Breast epithelium (tissue), 3 donors: ENCODE measurements around the gene SERPINA4.

ENCODE experiments used
- CTCF ChIP-seq, 3 donors: fragments of 450-650 bp; IDR thresholded peaks; one replicate each; pipeline ENCODE4 v1.5.1; 2016 to 2017; ENCODE audit warnings: antibody characterized with exemption in 3 of 3, mild to moderate bottlenecking in 3 of 3, moderate library complexity in 3 of 3
- POLR2A ChIP-seq: fragments of 450-650 bp; IDR thresholded peaks from one replicate; pipeline ENCODE4 v1.6.1; 2016; ENCODE audit warnings: antibody characterized with exemption, mild to moderate bottlenecking, moderate library complexity
- POLR2AphosphoS5 ChIP-seq, 3 donors: sonication (generic); formaldehyde crosslinking; IDR thresholded peaks; one replicate each; pipeline ENCODE4 v1.6.1; 2017; ENCODE audit warnings: antibody characterized with exemption in 3 of 3

GRCh38 chr14:94602722-94603121 lies 41.5 kb downstream of the SERPINA4 start:
- TF ChIP-seq POLR2AphosphoS5 (IDR thresholded peaks at IDR 0.05) (no peak), POLR2A (no peak), CTCF (IDR thresholded peaks at IDR 0.05) (no peak)
